ENCODE measurements around the gene NBPF12. TPM values are rescaled to one million over a fixed set of nuclear protein-coding genes. Genes with fewer than 3 reads are reported as not detected.
"Not testable (repeated sequence)": the region's sequence is repeated elsewhere in the genome, so short reads cannot be mapped to it uniquely, and the experiment has no call there.

NBPF12 gene
- total and polyA plus RNA-seq, 2 of the 8 experiments (the other 6 are each of a cell fraction or from before 2014, with no cell fraction given) = 4.6 to 6.7 TPM

DNA sequence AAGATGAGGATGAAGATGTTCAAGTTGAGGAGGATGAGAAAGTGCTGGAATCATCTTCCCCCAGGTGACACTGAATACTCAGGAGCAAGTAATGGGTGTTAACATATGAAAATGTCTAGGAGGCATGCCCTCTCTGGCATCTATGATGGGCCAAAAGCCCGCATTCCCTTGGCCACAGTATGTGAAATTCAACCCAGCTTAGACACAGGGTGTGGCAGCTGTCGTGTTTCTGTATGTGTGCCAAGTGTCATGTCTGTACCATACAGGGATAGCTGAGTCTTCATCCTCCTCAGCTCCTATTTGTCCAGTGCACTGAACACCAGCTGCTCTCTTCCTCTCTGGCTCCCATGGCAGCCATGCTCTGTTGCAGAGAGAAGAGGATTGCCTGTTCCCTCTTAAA, 32.5 kb downstream of the NBPF12 start:
- H3K4me1 ChIP-seq (replicated peaks in 1 of 4; ENCODE audit: control insufficient read depth in 3 of 4, insufficient read depth in 4 of 4, low read length in 3 of 4); H3K4me2 ChIP-seq (ENCODE audit: insufficient read depth in 1 of 2, low read depth in 2 of 2, low read length in 2 of 2); H3K23ac ChIP-seq (ENCODE audit: insufficient read length); H3K27me3 ChIP-seq (replicated peaks in 1 of 4; ENCODE audit: control insufficient read depth in 3 of 4, extremely low read depth in 1 of 4, insufficient read depth in 3 of 4, low read length in 3 of 4); DNase-seq (ENCODE audit: low read depth in 1 of 2, low spot score in 2 of 2); CTCF ChIA-PET (ENCODE audit: partially characterized antibody); H3K36me3 ChIP-seq (ENCODE audit: control insufficient read depth in 2 of 4, insufficient read depth in 4 of 4, low read length in 3 of 4); H3K18ac ChIP-seq (ENCODE audit: extremely low read depth, low read length); H4K91ac ChIP-seq (replicated peaks; ENCODE audit: insufficient read length, low read length); H3K4me3 ChIP-seq (ENCODE audit: extremely low read depth in 1 of 4, insufficient read depth in 2 of 4, low read depth in 3 of 4, low read length in 4 of 4); H2AFZ ChIP-seq (ENCODE audit: low read length); H2BK5ac ChIP-seq (ENCODE audit: low read depth, low read length); H2AK5ac ChIP-seq (ENCODE audit: low read depth, low read length); H2BK120ac ChIP-seq (replicated peaks; ENCODE audit: low read depth, low read length); POLR2A ChIA-PET (ENCODE audit: partially characterized antibody); H3K9ac ChIP-seq (replicated peaks in 1 of 4; ENCODE audit: extremely low read depth in 1 of 4, low read depth in 3 of 4, low read length in 3 of 4); H2BK20ac ChIP-seq (ENCODE audit: low read length); H4K8ac ChIP-seq (ENCODE audit: extremely low read depth, insufficient read depth, low read length); H3K23me2 ChIP-seq (ENCODE audit: low read depth, low read length); H3K14ac ChIP-seq (ENCODE audit: insufficient read length); H4K20me1 ChIP-seq (replicated peaks in 1 of 2; ENCODE audit: control insufficient read depth in 1 of 2, insufficient read depth in 2 of 2, low read length in 2 of 2); H4K5ac ChIP-seq (ENCODE audit: insufficient read length, low read depth, low read length); H2BK12ac ChIP-seq (ENCODE audit: low read depth, low read length); H3K79me1 ChIP-seq (ENCODE audit: low read depth, low read length); FAIRE-seq; H2BK15ac ChIP-seq (ENCODE audit: low read length); H3K79me2 ChIP-seq (ENCODE audit: control insufficient read depth in 1 of 2, insufficient read depth in 2 of 2, low read length in 2 of 2); H3K56ac ChIP-seq (replicated peaks; ENCODE audit: insufficient read length, low read depth, low read length); H3K4ac ChIP-seq (replicated peaks; ENCODE audit: insufficient read length, low read depth, low read length); H3K9me3 ChIP-seq (ENCODE audit: insufficient read depth in 2 of 2, low read depth in 1 of 2, low read length in 1 of 2); H3K27ac ChIP-seq (ENCODE audit: low read depth, low read length): not testable (repeated sequence)
- 84% methylated on average over 2 of the region's 2 CpGs; no CpG with 5 or more reads in 1 of the 2 experiments for WGBS, 2 experiments (ENCODE audit: extremely low coverage in 1 of 2, insufficient coverage in 1 of 2, insufficient read length in 1 of 2, insufficient replicate concordance in 2 of 2, low coverage in 1 of 2, low lambda C conversion rate in 2 of 2, missing lambda C conversion rate in 1 of 2)

DNA sequence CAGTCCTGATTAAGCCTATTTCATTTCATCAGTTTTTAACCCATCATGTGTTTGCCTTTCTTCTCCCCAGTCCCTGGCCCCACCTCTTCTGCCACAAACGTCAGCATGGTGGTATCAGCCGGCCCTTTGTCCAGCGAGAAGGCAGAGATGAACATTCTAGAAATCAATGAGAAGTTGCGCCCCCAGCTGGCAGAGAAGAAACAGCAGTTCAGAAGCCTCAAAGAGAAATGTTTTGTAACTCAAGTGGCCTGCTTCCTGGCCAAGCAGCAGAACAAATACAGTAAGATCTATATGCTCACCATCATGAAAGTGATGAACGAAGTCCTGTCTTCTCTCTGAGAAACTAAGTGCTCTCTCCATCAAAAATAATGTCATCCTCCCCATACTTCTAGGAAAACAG, 34.6 kb downstream of the NBPF12 start:
- FAIRE-seq; H3K79me2 ChIP-seq (ENCODE audit: control insufficient read depth in 1 of 2, insufficient read depth in 2 of 2, low read length in 2 of 2); H2BK15ac ChIP-seq (ENCODE audit: low read length); H3K23ac ChIP-seq (ENCODE audit: insufficient read length); H3K4ac ChIP-seq (replicated peaks; ENCODE audit: insufficient read length, low read depth, low read length); H3K18ac ChIP-seq (ENCODE audit: extremely low read depth, low read length); CTCF ChIA-PET (ENCODE audit: partially characterized antibody); H3K9me3 ChIP-seq (ENCODE audit: insufficient read depth in 2 of 2, low read depth in 1 of 2, low read length in 1 of 2); H3K79me1 ChIP-seq (ENCODE audit: low read depth, low read length); H2BK12ac ChIP-seq (ENCODE audit: low read depth, low read length); H2BK5ac ChIP-seq (ENCODE audit: low read depth, low read length); H2AFZ ChIP-seq (ENCODE audit: low read length); H3K36me3 ChIP-seq (ENCODE audit: control insufficient read depth in 2 of 4, insufficient read depth in 4 of 4, low read length in 3 of 4); H4K8ac ChIP-seq (ENCODE audit: extremely low read depth, insufficient read depth, low read length); H3K4me1 ChIP-seq (replicated peaks in 1 of 4; ENCODE audit: control insufficient read depth in 3 of 4, insufficient read depth in 4 of 4, low read length in 3 of 4); H4K91ac ChIP-seq (replicated peaks; ENCODE audit: insufficient read length, low read length); H2BK20ac ChIP-seq (ENCODE audit: low read length); H3K4me3 ChIP-seq (ENCODE audit: extremely low read depth in 1 of 4, insufficient read depth in 2 of 4, low read depth in 3 of 4, low read length in 4 of 4); H3K56ac ChIP-seq (replicated peaks; ENCODE audit: insufficient read length, low read depth, low read length); H3K27ac ChIP-seq (ENCODE audit: low read depth, low read length); H2AK5ac ChIP-seq (ENCODE audit: low read depth, low read length); H4K5ac ChIP-seq (ENCODE audit: insufficient read length, low read depth, low read length); DNase-seq (ENCODE audit: low read depth in 1 of 2, low spot score in 2 of 2); H3K9ac ChIP-seq (replicated peaks in 1 of 4; ENCODE audit: extremely low read depth in 1 of 4, low read depth in 3 of 4, low read length in 3 of 4); H4K20me1 ChIP-seq (replicated peaks in 1 of 2; ENCODE audit: control insufficient read depth in 1 of 2, insufficient read depth in 2 of 2, low read length in 2 of 2); H2BK120ac ChIP-seq (replicated peaks; ENCODE audit: low read depth, low read length); POLR2A ChIA-PET (ENCODE audit: partially characterized antibody); H3K14ac ChIP-seq (ENCODE audit: insufficient read length); H3K27me3 ChIP-seq (replicated peaks in 1 of 4; ENCODE audit: control insufficient read depth in 3 of 4, extremely low read depth in 1 of 4, insufficient read depth in 3 of 4, low read length in 3 of 4); H3K4me2 ChIP-seq (ENCODE audit: insufficient read depth in 1 of 2, low read depth in 2 of 2, low read length in 2 of 2); H3K23me2 ChIP-seq (ENCODE audit: low read depth, low read length): not testable (repeated sequence)
- 60% methylated on average over 1 of the region's 5 CpGs; no CpG with 5 or more reads in 1 of the 2 experiments for WGBS, 2 experiments (ENCODE audit: extremely low coverage in 1 of 2, insufficient coverage in 1 of 2, insufficient read length in 1 of 2, insufficient replicate concordance in 2 of 2, low coverage in 1 of 2, low lambda C conversion rate in 2 of 2, missing lambda C conversion rate in 1 of 2)
